ENCODE results near the gene RAC2.

The RAC2 gene

DNA sequence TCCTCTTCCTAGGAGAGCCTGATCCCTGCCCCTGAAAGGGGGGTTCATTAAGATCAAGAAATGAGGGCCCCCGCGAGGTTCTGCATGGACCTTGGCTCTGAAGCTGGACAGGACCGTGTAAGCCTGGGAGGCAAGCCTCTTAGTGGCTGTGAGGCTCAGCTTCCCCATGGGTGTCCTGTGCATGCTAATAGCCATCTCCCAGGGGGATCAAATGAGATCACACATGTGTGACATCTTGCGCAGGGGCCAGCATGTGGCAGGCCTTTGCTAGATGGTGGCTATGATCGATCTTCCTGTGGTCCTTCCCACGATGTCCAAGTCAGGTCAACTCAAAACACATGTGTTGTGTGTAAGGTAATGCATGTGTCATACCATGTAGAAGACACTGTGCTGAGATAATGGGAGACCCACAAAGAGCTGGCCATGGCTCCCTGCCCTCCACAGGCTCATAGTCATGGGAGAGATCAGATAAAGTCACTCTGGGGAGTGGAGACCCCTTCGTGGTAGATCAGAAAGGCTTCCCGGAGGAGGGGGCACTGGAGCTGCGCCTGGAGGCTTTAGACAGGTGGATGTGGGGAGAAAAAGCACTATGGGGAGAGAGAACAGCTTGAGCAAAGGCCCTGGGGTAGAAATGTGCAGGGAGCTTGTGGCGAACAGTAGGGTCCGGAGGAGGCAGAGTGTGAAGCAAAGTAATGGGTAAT lies 3.7 kb downstream of the RAC2 start:
- peak overlapping the region; percentile 85; the same call in 1 of the 2 replicates for H3K4me3 ChIP-seq (replicated peaks; ENCODE audit: low read depth, low read length)
- no peak for DNase-seq (ENCODE audit: extremely low read depth, insufficient read length)
- peaks cover 51% of the 10 kb centered on the region for H3K36me3 ChIP-seq (ENCODE audit: control insufficient read depth, insufficient read depth, low read length)
- no peaks in the 10 kb centered on the region for H3K27me3 ChIP-seq (replicated peaks; ENCODE audit: control insufficient read depth, insufficient read depth, low read length)
- TF ChIP-seq, protein P1, sequence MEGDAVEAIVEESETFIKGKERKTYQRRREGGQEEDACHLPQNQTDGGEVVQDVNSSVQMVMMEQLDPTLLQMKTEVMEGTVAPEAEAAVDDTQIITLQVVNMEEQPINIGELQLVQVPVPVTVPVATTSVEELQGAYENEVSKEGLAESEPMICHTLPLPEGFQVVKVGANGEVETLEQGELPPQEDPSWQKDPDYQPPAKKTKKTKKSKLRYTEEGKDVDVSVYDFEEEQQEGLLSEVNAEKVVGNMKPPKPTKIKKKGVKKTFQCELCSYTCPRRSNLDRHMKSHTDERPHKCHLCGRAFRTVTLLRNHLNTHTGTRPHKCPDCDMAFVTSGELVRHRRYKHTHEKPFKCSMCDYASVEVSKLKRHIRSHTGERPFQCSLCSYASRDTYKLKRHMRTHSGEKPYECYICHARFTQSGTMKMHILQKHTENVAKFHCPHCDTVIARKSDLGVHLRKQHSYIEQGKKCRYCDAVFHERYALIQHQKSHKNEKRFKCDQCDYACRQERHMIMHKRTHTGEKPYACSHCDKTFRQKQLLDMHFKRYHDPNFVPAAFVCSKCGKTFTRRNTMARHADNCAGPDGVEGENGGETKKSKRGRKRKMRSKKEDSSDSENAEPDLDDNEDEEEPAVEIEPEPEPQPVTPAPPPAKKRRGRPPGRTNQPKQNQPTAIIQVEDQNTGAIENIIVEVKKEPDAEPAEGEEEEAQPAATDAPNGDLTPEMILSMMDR (IDR thresholded peaks at IDR 0.05; ENCODE audit: insufficient read depth, low read length, poor library complexity, severe bottlenecking), result no peak

DNA sequence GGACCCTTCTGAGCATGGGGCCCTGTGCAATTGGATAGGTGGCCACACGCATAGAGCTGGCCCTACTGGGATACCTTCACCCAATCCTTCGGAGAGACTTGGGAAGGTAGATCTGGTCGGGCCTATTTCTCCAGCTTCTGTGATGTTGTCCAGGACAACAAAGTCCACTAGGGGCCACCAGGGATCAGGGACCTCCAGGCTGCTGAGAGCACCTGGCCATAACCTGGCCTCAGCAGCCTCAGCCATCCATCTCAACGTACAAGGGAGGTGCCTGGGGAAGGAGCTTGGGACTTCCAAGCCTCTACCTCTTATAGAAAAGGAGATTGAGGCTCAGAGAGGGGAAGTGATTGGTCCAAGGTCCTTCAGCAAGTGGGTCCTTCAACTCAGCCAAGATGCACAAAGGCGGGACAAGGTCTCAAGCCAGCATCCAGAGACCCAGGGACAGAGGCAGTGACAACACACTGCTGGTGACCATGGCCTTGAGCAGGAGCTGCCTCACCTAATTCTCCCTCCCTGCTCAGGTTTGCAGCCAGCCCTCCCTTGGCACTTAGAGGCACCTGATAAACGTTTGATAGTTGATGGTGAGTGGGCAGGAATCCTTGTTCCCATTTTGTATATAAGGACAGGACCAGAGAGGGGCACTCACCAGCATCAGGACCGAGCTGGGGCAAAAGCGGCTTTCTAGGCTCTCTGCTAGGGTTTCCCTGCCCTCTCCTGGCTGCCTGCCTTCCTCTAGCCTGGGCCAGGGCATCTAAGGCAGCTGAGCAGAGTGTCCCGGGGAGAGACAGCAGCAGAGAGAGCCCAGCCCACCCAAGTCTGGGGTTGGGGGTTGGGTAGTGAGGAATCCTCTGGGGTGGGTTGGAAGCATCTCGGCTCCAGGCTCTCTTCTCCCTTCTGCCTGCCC lies 4.5 kb downstream of the RAC2 start:
- no peak overlapping the region for H3K4me3 ChIP-seq (replicated peaks; ENCODE audit: low read depth, low read length)
- no peaks in the 10 kb centered on the region for H3K27me3 ChIP-seq (replicated peaks; ENCODE audit: control insufficient read depth, insufficient read depth, low read length)
- DNase-seq (ENCODE audit: extremely low read depth, insufficient read length), result no peak
- H3K36me3 ChIP-seq (ENCODE audit: control insufficient read depth, insufficient read depth, low read length), result peaks cover 54% of the 10 kb centered on the region
- TF ChIP-seq, protein P1 (IDR thresholded peaks at IDR 0.05; ENCODE audit: insufficient read depth, low read length, poor library complexity, severe bottlenecking), result no peak

- TF ChIP-seq, protein P1 (IDR thresholded peaks at IDR 0.05; ENCODE audit: insufficient read depth, low read length, poor library complexity, severe bottlenecking), result no peak
- Histone ChIP-seq H3K36me3 (ENCODE audit: control insufficient read depth, insufficient read depth, low read length) (peaks cover 66% of the 10 kb centered on the region), H3K4me3 (replicated peaks; ENCODE audit: low read depth, low read length) (no peak overlapping the region), H3K27me3 (replicated peaks; ENCODE audit: control insufficient read depth, insufficient read depth, low read length) (no peaks in the 10 kb centered on the region)
- DNase-seq (ENCODE audit: extremely low read depth, insufficient read length), result no peak
Observed at GRCh38 chr22:37237371-37238268, 6.4 kb downstream of the RAC2 start.

DNA sequence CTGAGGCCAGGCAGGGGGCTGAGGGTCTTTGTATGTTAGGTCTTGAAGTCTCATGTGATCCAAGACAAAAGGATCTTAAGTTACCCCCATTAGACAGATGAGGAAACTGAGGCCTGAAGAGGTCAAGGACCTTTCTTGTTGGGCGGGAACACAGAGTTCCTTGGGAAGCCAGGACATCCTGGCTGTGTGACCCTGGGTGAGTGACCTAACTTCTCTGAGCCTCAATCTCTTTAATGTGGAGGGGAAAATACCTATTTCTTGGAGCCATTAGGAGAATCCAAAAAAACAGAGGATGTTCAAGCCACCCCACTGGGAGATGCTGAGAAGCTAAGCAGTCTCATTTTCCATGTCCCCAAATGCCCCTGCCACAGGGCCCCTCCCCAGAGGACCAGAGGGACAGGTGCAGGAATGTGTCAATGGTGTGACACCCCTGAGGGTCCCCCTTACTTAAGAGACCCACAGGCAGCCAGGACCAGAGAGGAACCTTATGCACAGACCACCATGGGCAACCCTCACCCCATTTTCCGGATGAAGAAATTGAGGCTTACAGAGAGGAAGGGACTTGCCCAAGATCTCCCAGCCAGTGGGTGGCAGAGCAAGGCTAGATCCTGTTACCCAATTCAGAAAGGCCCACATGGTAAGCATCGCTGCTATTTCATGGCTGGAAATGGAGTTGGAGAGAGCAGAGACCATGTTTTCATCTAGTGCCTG lies 8.0 kb downstream of the RAC2 start:
- no peaks in the 10 kb centered on the region for H3K27me3 ChIP-seq (replicated peaks; ENCODE audit: control insufficient read depth, insufficient read depth, low read length)
- peaks cover 67% of the 10 kb centered on the region for H3K36me3 ChIP-seq (ENCODE audit: control insufficient read depth, insufficient read depth, low read length)
- DNase-seq (ENCODE audit: extremely low read depth, insufficient read length), result no peak
- H3K4me3 ChIP-seq (replicated peaks; ENCODE audit: low read depth, low read length), result no peak overlapping the region
- TF ChIP-seq, protein P1 (IDR thresholded peaks at IDR 0.05; ENCODE audit: insufficient read depth, low read length, poor library complexity, severe bottlenecking), result no peak

Measured in GM06990 (cell line).